Neural cell (in vitro differentiated cells): ENCODE data around the gene LIG1. TPM values are rescaled to one million over a fixed set of nuclear protein-coding genes. Genes with fewer than 3 reads are reported as not detected.

Experiments
- H2AFZ ChIP-seq: fragments of 200-600, 300-800 bp; sonication (generic), shearing (Covaris generic); 2 replicates; pipeline ENCODE4 v1.6.0; 2014; ENCODE audit warnings: low read depth, mild to moderate bottlenecking, antibody characterized with exemption, low read length, moderate library complexity
- H3F3A ChIP-seq: fragments of 200-600 bp; shearing (Covaris generic); 2 replicates; pipeline ENCODE4 v1.6.1; 2016; ENCODE audit warnings: mild to moderate bottlenecking, moderate library complexity, mixed read lengths, antibody characterized with exemption, low read length; ENCODE audit not compliant: insufficient read depth, poor library complexity, severe bottlenecking
- H3K27ac ChIP-seq: fragments of 200-600, 300-800 bp; sonication (generic), shearing (Covaris generic); 2 replicates; pipeline ENCODE4 v1.5.1; 2014; ENCODE audit warnings: mild to moderate bottlenecking, low read length, moderate library complexity
- H3K27me3 ChIP-seq: fragments of 300-800, 200-600 bp; sonication (generic), shearing (Covaris generic); 2 replicates; pipeline ENCODE4 v1.6.0; 2014; ENCODE audit warnings: mild to moderate bottlenecking, low read depth, low read length, moderate library complexity; ENCODE audit not compliant: insufficient read depth
- H3K36me3 ChIP-seq: fragments of 300-800, 200-600 bp; sonication (generic), shearing (Covaris generic); 2 replicates; pipeline ENCODE4 v1.5.1; 2014; ENCODE audit warnings: mild to moderate bottlenecking, antibody characterized with exemption, low read length, moderate library complexity; ENCODE audit not compliant: insufficient read depth
- H3K4me2 ChIP-seq: fragments of 300-800, 200-600 bp; sonication (generic), shearing (Covaris generic); 2 replicates; pipeline ENCODE4 v1.6.0; 2014; ENCODE audit warnings: mild to moderate bottlenecking, low read length
- H3K4me3 ChIP-seq: fragments of 300-800, 200-600 bp; sonication (generic), shearing (Covaris generic); 2 replicates; pipeline ENCODE4 v1.5.1; 2014; ENCODE audit warnings: mild to moderate bottlenecking, low read length, moderate library complexity
- H3K79me2 ChIP-seq: fragments of 200-600 bp; shearing (Covaris generic); replicated peaks from 2 replicates; pipeline ENCODE4 v1.6.0; 2014; ENCODE audit warnings: mild to moderate bottlenecking, low read length, moderate library complexity; ENCODE audit not compliant: insufficient read depth
- H3K9ac ChIP-seq: fragments of 300-800, 200-600 bp; sonication (generic), shearing (Covaris generic); 2 replicates; pipeline ENCODE4 v1.6.1; 2016; ENCODE audit warnings: mild to moderate bottlenecking, low read length, mixed read lengths
- H3K9me2 ChIP-seq: fragments of 200-600 bp; shearing (Covaris generic); 2 replicates; pipeline ENCODE4 v1.6.1; 2016; ENCODE audit warnings: mild to moderate bottlenecking, low read length, mixed read lengths; ENCODE audit not compliant: insufficient read depth
- H3K9me3 ChIP-seq: fragments of 200-600, 300-800 bp; sonication (generic), shearing (Covaris generic); 2 replicates; pipeline ENCODE4 v1.6.1; 2016; ENCODE audit warnings: mild to moderate bottlenecking, mixed run types, low read length, moderate library complexity, mixed read lengths
- H4K20me1 ChIP-seq: fragments of 200-600 bp; shearing (Covaris generic); 2 replicates; pipeline ENCODE4 v1.6.1; 2016; ENCODE audit warnings: mild to moderate bottlenecking, mixed run types; ENCODE audit not compliant: insufficient read depth
- CTCF ChIP-seq: fragments of 450-650 bp; IDR thresholded peaks from 2 replicates; pipeline ENCODE4 v1.5.1; 2014; ENCODE audit warnings: antibody characterized with exemption, mild to moderate bottlenecking, moderate library complexity; ENCODE audit not compliant: poor library complexity, severe bottlenecking
- EP300 ChIP-seq: fragments of 450-650 bp; conservative IDR thresholded peaks from 2 replicates; pipeline ENCODE4 v1.6.1; 2014; ENCODE audit warnings: antibody characterized with exemption, mild to moderate bottlenecking, moderate library complexity; ENCODE audit not compliant: poor library complexity, severe bottlenecking
- EZH2 ChIP-seq: fragments of 200-600, 300-800 bp; shearing (Covaris generic), sonication (generic); IDR thresholded peaks from 2 replicates; pipeline ENCODE4 v1.6.1; 2014; ENCODE audit warnings: antibody characterized with exemption, low read length, borderline replicate concordance, mild to moderate bottlenecking; ENCODE audit not compliant: insufficient read depth, poor library complexity, severe bottlenecking
- MXI1 ChIP-seq: fragments of 450-650 bp; conservative IDR thresholded peaks from 2 replicates; pipeline ENCODE4 v1.6.1; 2014; ENCODE audit warnings: antibody characterized with exemption, mild to moderate bottlenecking; ENCODE audit not compliant: poor library complexity, severe bottlenecking
- POLR2AphosphoS5 ChIP-seq: IDR thresholded peaks from 2 replicates; pipeline ENCODE4 v1.6.1; 2012
- RAD21 ChIP-seq: fragments of 450-650 bp; conservative IDR thresholded peaks from 2 replicates; pipeline ENCODE4 v1.6.1; 2014; ENCODE audit warnings: antibody characterized with exemption, mild to moderate bottlenecking, moderate library complexity
- REST ChIP-seq: IDR thresholded peaks from 2 replicates; pipeline ENCODE4 v1.6.1; 2012; ENCODE audit warnings: borderline replicate concordance
- SMC3 ChIP-seq: fragments of 450-650 bp; conservative IDR thresholded peaks from 2 replicates; pipeline ENCODE4 v1.6.1; 2014; ENCODE audit warnings: antibody characterized with exemption, mild to moderate bottlenecking, moderate library complexity; ENCODE audit not compliant: poor library complexity
- TAF1 ChIP-seq: IDR thresholded peaks from 2 replicates; pipeline ENCODE4 v1.6.1; 2012; ENCODE audit warnings: low read depth
- polyA plus RNA-seq: library from polyadenylated mRNA; depleted of rRNA; stranded (reverse); fragments of >200 nt; gene quantifications from 2 replicates; pipeline ENCODE4 v1.2.3, GENCODE V29; 2014

Gene LIG1
- polyA plus RNA-seq, 1 donor from 2014 or later, result 33.9 TPM

GRCh38 chr19:48121909-48122371, 48.2 kb downstream of the LIG1 start:
- Histone ChIP-seq H3K9me2 (no peaks in the 10 kb centered on the region), H3K4me2 (no peak overlapping the region), H3K36me3 (no peaks in the 10 kb centered on the region), H4K20me1 (no peaks in the 10 kb centered on the region), H3K9me3 (no peaks in the 10 kb centered on the region), H3K4me3 (no peak overlapping the region), H3K27ac (no peak overlapping the region), H3K27me3 (no peaks in the 10 kb centered on the region), H3K79me2 (no peaks in the 10 kb centered on the region), H2AFZ (no peak overlapping the region), H3K9ac (no peak overlapping the region), H3F3A (no peaks in the 10 kb centered on the region)
- TF ChIP-seq EP300, result no peak
- TF ChIP-seq CTCF, result no peak
- no peak for TF ChIP-seq EZH2
- TF ChIP-seq SMC3, result no peak
- no peak for TF ChIP-seq POLR2AphosphoS5

GRCh38 chr19:48121066-48121465, 49.1 kb downstream of the LIG1 start:
- H2AFZ ChIP-seq, result no peak overlapping the region
- H3F3A ChIP-seq, result no peaks in the 10 kb centered on the region
- no peak for TF ChIP-seq SMC3
- no peak for TF ChIP-seq MXI1
- no peak for TF ChIP-seq REST
- TF ChIP-seq CTCF, result no peak
- TF ChIP-seq POLR2AphosphoS5, result no peak
- TF ChIP-seq EP300, result no peak
- TF ChIP-seq RAD21, result no peak
- TF ChIP-seq EZH2, result no peak
- no peak for TF ChIP-seq TAF1
- no peaks in the 10 kb centered on the region for H3K79me2 ChIP-seq
- H3K9me2 ChIP-seq, result no peaks in the 10 kb centered on the region
- no peaks in the 10 kb centered on the region for H4K20me1 ChIP-seq
- H3K27ac ChIP-seq, result no peak overlapping the region
- no peaks in the 10 kb centered on the region for H3K9me3 ChIP-seq
- H3K4me3 ChIP-seq, result no peak overlapping the region
- H3K9ac ChIP-seq, result no peak overlapping the region
- no peak overlapping the region for H3K4me2 ChIP-seq
- H3K36me3 ChIP-seq, result no peaks in the 10 kb centered on the region
- H3K27me3 ChIP-seq, result no peaks in the 10 kb centered on the region
